IPS DF 4.7 (cell line): ENCODE measurements around the gene NRN1L.
"Not testable (repeated sequence)": the region's sequence is repeated elsewhere in the genome, so short reads cannot be mapped to it uniquely, and the experiment has no call there.

Experiments
- DNase-seq: peaks from one replicate; pipeline ENCODE4 v3.0.0-alpha.2; 2013; ENCODE audit warnings: low spot score; ENCODE audit errors: extremely low read depth

NRN1L gene

DNA sequence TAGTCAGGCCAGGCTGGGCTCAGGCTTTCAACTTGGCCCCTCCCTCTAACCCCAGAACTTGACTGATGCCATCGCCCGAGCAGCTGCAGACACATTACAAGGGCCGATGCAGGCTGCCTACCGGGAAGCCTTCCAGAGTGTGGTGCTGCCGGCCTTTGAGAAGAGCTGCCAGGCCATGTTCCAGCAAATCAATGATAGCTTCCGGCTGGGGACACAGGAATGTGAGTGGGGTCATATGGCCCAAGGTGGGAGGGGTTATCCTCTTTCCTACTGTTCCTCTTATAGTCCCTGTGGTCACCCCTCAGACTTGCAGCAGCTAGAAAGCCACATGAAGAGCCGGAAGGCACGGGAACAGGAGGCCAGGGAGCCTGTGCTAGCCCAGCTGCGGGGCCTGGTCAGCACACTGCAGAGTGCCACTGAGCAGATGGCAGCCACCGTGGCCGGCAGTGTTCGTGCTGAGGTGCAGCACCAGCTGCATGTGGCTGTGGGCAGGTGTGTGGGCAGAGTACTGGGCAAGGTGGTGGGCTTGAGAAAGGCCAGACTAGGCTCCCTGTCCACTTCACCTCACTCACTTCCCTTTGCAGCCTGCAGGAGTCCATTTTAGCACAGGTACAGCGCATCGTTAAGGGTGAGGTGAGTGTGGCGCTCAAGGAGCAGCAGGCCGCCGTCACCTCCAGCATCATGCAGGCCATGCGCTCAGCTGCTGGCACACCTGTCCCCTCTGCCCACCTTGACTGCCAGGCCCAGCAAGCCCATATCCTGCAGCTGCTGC, 2.1 kb upstream of the NRN1L start:
- DNase-seq = no peak

DNA sequence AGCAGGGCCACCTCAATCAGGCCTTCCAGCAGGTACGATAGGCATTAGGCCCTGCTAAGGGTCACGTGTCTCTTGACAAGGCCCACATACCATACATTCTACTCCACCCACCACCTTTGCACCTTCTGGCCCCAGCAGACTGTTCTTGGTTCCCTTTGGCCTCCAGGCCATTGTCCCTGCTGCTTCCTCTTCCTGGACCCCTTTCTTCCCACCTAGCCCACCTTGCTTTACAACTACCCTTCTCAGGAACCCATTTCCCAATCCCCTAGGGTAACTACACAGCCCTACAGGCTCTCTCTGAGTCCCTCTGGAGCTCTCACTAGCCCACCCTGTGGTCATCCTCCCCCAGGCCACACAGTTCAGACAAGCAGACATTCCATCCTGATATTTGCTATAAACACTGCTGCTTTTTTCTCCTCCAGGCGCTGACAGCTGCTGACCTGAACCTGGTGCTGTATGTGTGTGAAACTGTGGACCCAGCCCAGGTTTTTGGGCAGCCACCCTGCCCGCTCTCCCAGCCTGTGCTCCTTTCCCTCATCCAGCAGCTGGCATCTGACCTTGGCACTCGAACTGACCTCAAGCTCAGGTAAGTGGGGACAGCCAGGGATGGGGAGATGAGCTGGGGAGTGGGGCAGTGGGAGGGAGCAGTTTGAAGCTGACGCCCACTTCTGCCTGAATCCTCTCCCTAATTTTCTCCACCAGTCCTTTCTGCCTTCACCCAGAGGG, 1.4 kb upstream of the NRN1L start:
- no peak for DNase-seq

DNA sequence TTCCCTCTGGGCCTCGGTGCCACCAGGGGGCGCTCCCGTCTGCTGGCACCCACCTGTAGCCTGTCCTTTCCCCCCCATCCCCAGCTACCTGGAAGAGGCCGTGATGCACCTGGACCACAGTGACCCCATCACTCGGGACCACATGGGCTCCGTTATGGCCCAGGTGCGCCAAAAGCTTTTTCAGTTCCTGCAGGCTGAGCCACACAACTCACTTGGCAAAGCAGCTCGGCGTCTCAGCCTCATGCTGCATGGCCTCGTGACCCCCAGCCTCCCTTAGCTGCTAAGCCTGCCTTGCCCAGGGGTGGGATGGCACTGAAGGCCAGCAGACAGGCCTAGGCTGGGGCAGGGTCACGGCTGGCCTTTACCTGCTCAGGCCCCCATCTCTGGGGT, 818 bp upstream of the NRN1L start:
- no peak for DNase-seq

GRCh38 chr16:67885545-67885944, 860 bp downstream of the NRN1L start:
- no peak for DNase-seq

GRCh38 chr16:67885976-67886375, 1.3 kb downstream of the NRN1L start:
- no peak for DNase-seq

- no peak for DNase-seq
Observed at GRCh38 chr16:67886387-67886786, 1.7 kb downstream of the NRN1L start.

DNA sequence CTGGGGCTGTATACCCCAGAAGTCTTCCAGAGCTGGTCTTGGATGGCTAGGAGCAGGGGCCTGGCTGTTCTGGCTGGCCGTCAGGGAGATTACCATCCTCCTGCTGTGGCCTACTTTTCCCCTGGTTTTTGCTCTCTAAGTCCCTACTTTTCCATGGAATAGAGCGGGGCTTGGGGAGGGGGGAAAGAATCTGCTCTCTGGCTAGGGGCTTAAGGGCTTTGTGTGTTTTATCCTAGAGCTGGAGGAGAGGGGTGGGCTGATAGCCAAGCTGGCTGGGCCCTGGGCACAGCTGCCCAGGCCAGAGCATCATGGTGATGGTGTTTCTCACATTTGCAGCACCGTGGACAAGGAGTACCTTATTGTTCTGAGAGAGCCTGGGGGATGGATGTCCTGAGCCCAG, 3.6 kb downstream of the NRN1L start:
- no peak for DNase-seq

GRCh38 chr16:67892375-67892774, 7.7 kb downstream of the NRN1L start:
- DNase-seq = no peak

- peak; percentile 82 for DNase-seq
Observed at GRCh38 chr16:67892899-67893742, 8.4 kb downstream of the NRN1L start, which contains the start of gene PSKH1. PSKH1 (plus strand) TSS chr16:67893254; CDS start chr16:67908750, 15,496 bp downstream.

DNA sequence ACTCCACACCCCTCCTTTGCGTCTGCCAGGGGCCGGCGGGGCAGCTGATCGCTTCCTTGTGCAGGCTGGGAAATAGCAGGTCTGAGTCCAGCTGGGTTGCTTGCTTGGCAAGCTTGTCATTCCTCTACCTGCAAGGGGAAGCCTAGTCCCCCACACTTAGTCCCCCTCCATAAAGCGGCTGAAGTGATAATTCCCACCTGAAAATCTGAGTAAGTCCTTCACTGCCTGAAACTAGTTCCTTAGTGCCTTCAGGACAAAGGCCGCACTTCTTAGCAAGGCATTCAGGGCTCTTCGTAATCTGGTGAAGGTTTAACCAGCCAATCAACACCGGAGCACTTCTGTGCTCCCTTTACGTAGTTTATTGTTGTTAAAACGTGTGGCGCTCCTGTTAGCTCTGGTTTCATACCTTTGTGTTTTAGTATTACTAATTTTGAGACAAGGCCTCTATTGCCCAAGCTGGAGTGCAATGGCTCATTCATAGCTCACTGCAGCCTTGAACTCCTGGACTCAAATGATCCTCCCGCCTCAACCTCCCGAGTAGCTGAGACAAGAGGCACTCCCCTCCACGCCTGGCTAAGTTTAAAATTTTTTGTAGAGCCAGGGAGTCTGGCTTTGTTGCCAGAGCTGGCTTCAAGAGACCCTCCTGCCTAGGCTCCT, 9.2 kb downstream of the NRN1L start:
- no peak for DNase-seq

DNA sequence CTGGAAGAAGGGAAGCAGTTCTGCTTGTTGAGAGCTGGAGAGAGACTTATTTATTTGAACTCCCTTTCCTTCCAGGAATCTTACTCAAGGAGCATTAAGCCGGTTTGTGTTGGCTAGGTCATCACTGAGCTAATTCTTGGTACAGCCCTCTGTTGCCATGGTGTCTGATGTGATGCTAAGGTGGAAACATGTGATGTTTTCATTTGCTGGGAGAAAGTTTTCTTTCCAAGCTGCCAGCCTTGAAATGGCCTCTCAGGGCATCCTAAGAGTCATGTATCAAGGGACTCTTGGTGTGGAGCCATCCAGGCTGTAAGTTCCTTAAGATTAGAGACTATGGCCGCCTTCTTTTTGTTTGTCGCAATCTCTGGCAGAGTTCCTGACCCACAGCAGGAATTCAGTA, 12.5 kb downstream of the NRN1L start:
- no peak for DNase-seq

GRCh38 chr16:67901734-67902133, 17.0 kb downstream of the NRN1L start:
- DNase-seq = no peak

DNA sequence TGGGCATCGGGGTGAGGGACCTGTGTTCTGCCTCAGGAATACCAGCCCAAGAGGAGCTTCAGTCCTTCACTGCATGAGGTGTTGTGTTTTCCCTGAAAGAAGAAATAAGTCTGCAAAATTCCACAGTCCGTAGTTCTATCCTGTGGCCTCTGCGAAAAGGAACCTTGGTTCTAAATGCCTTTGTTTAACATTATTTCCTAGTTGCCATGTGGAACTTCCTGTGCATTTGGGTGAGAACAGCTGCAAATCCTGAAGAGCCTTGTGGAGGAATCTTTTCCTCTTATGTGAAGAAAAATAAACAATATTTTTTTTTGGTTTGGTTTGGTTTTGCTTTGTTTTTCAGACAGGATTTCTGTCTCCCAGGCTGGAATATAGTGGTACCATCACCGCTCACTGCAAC, 18.1 kb downstream of the NRN1L start:
- DNase-seq = no peak

GRCh38 chr16:67907397-67908180, 22.9 kb downstream of the NRN1L start:
- no peak for DNase-seq

GRCh38 chr16:67909056-67909742, 24.5 kb downstream of the NRN1L start:
- no peak for DNase-seq

DNA sequence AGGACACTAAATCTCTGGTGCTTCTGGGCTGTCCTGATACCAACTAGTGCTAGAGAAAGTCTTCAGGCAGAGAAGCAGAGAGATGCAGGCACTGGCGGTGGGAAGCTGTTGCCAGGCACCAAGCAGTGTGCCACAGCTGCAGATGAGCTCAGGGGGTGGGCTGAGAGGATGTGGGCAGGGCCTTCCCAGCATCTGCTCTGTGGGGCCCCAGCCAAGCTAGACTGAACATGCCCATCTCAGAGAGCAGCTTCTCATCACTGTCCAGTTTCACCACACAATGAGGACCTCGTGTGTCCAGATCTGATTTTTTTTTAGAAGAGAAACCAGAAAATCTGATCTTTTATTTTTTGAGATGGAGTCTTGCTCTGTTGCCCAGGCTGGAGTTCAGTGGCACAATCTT, 25.5 kb downstream of the NRN1L start:
- no peak for DNase-seq

- DNase-seq = no peak
Observed at GRCh38 chr16:67914758-67915495, 30.2 kb downstream of the NRN1L start.

- DNase-seq = not testable (repeated sequence)
Observed at GRCh38 chr16:67915496-67915769, 30.7 kb downstream of the NRN1L start.
